ENCODE measurements around the gene PRAMEF17.
A peak's percentile ranks its signal among the peaks of the same experiment; 100 is the strongest.
"Not testable (repeated sequence)": the region's sequence is repeated elsewhere in the genome, so short reads cannot be mapped to it uniquely, and the experiment has no call there.

PRAMEF17 gene, protein sequence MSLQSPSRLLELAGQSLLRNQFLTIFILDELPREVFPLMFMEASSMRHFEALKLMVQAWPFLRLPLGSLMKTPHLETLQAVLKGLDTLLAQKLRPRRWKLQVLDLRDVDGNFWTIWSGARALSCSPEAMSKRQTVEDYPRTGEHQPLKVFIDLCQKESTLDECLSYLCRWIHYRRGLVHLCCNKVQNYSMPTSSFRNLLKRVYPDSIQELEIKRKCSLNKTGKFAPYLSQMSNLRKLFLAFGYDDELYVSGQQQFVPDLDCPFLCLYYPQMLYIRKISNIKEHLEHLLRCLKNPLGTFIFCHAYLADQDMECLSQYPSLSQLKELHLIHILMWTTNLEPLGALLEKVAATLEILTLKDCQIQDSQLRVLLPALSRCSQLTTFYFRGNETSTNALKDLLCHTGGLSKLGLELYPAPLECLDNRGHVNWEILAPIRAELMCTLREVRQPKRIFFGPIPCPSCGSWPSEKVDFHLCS
- long read RNA-seq, result 0 reads

DNA sequence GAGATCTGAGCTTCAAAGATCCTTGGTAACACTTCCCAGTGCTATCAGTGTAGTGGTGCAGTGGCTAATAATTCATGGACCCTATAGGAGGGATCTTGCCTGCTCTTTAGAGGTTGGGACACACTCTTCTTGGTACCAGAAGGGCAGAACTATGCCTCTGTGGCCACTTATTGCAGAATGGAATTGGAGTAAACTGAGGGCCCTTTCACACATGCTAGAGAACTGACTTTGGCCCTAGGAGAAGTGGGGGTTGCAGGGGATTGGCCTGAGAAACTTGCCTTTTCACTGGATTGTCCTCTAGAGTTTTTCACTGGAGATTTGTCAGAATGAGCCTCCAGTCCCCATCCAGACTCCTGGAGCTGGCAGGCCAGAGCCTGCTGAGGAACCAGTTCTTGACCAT lies at the start of gene PRAMEF17:
Gene PRAMEF17, plus strand, starts transcription at position 301 of the 400 bp plus-strand sequence. Its CDS starts 26 bp downstream, at position 327.
- H3K27me3 ChIP-seq (ENCODE audit: insufficient read depth, poor library complexity, severe bottlenecking); DNase-seq (ENCODE audit: low read depth in 1 of 2, low spot score in 1 of 2); H3K4me3 ChIP-seq (replicated peaks; ENCODE audit: insufficient read depth, low read length); H3K27ac ChIP-seq (replicated peaks): not testable (repeated sequence)

DNA sequence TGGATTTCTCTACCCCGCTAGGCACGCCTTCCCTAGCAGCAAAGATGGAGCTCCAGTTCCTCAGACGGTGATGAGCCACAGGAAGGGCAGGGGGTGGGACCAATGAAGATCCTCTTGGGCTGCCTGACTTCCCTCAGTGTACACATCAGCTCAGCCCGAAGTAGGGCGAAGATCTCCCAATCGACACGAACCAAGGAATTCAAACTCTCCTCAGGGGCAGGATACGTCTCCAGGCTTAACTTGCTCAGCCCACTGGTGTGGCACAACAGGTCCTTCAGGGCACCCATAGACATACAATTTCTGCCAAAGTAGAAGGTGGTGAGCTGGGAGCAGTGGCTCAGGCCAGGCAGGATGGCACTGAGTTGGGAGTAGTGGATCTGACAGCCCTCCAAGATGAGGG lies 46.9 kb upstream of the PRAMEF17 start:
- H3K27ac ChIP-seq (replicated peaks); H3K27me3 ChIP-seq (ENCODE audit: insufficient read depth, poor library complexity, severe bottlenecking); H3K4me3 ChIP-seq (replicated peaks; ENCODE audit: insufficient read depth, low read length); DNase-seq (ENCODE audit: low read depth in 1 of 2, low spot score in 1 of 2): not testable (repeated sequence)

DNA sequence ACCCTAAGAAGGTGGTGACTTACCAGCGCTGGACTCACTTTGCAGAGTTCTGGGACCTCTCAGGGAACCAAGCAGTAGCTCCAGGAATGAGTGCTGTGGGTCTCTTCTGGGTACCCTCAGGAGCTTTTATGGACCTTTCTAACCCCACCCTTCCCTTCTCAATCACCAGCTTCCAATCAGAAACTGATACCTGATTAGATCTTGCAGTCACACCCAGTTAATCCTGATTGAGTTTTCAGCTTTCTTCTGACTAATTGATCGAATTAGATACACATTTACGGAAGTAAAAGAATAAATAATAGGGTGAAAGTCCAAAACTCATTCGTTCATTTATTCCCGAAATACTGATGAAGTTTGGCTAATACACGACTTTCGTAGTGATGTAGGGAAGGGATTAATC lies 42.4 kb upstream of the PRAMEF17 start, which contains the start of gene PRAMEF14:
Gene PRAMEF14, minus strand, starts transcription at position 101 of the 400 bp plus-strand sequence. CDS start 1,820 bp downstream, outside the sequence.
- not testable (repeated sequence) for DNase-seq (ENCODE audit: low read depth in 1 of 2, low spot score in 1 of 2)

DNA sequence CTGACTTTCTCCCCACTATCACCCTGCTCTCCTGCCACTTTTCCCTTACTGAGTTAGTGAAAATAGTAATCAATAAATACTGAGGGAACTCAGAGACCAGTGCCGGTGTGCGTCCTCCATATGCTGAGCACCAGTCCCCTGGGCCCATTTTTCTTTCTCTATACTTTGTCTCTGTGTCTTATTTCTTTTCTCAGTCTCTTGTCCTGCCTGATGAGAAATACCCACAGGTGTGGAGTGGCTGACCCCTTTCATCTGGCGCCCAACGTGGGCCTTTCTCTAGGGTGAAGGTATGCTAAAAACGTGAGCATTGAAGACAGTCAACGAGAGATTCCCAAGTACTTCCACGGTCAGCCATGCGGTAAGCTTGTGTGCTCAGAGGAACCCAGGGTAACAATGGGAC lies 36.0 kb upstream of the PRAMEF17 start:
- not testable (repeated sequence) for DNase-seq (ENCODE audit: low read depth in 1 of 2, low spot score in 1 of 2); H3K27ac ChIP-seq (replicated peaks); H3K4me3 ChIP-seq (replicated peaks; ENCODE audit: insufficient read depth, low read length); H3K27me3 ChIP-seq (ENCODE audit: insufficient read depth, poor library complexity, severe bottlenecking)

More for the DNA sequence above, 42.4 kb upstream of the PRAMEF17 start, which contains the start of gene PRAMEF14:
- H3K27ac ChIP-seq (replicated peaks); H3K27me3 ChIP-seq (ENCODE audit: insufficient read depth, poor library complexity, severe bottlenecking); H3K4me3 ChIP-seq (replicated peaks; ENCODE audit: insufficient read depth, low read length): not testable (repeated sequence)

DNA sequence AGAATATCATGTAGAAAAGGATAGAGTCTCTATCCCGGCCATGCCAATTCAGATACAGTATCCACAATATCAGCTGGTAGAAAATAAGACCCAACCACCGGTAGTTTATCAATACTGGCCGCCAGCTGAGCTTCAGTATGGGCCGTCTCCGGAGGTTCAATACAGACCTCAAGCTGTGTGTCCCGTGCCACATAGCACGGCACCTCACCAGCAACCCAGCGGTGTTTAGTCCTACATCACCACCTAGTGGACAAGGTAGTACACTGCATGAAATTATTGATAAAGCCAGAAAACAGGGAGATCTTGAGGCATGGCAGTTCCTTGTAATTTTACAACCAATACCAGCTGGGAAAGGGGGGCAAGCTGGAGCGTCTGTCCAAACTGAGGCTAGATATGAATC lies 35.0 kb upstream of the PRAMEF17 start:
- H3K4me3 ChIP-seq (replicated peaks; ENCODE audit: insufficient read depth, low read length); H3K27ac ChIP-seq (replicated peaks); DNase-seq (ENCODE audit: low read depth in 1 of 2, low spot score in 1 of 2); H3K27me3 ChIP-seq (ENCODE audit: insufficient read depth, poor library complexity, severe bottlenecking): not testable (repeated sequence)

DNA sequence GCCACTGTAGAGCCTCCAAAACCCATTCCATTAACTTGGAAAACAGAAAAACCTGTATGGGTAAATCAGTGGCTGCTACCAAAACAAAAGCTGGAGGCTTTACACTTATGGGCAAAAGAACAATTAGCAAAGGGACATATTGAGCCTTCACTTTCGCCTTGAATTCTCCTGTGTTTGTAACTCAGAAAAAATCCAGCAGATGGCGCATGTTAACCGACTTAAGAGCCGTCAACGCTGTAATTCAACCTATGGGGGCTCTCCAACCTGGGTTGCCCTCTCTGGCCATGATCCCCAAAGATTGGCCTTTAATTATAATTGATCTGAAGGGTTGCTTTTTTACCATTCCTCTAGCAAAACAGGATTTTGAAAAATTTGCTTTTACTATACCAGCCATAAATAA lies 32.7 kb upstream of the PRAMEF17 start:
- H3K4me3 ChIP-seq (replicated peaks; ENCODE audit: insufficient read depth, low read length); H3K27ac ChIP-seq (replicated peaks); H3K27me3 ChIP-seq (ENCODE audit: insufficient read depth, poor library complexity, severe bottlenecking): not testable (repeated sequence)
- TF ChIP-seq, protein P1, sequence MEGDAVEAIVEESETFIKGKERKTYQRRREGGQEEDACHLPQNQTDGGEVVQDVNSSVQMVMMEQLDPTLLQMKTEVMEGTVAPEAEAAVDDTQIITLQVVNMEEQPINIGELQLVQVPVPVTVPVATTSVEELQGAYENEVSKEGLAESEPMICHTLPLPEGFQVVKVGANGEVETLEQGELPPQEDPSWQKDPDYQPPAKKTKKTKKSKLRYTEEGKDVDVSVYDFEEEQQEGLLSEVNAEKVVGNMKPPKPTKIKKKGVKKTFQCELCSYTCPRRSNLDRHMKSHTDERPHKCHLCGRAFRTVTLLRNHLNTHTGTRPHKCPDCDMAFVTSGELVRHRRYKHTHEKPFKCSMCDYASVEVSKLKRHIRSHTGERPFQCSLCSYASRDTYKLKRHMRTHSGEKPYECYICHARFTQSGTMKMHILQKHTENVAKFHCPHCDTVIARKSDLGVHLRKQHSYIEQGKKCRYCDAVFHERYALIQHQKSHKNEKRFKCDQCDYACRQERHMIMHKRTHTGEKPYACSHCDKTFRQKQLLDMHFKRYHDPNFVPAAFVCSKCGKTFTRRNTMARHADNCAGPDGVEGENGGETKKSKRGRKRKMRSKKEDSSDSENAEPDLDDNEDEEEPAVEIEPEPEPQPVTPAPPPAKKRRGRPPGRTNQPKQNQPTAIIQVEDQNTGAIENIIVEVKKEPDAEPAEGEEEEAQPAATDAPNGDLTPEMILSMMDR (IDR thresholded peaks at IDR 0.05; ENCODE audit: insufficient read depth, low read length), result peak; percentile 4
- peak in 1 of 2 experiments; percentile 23 for DNase-seq (ENCODE audit: low read depth in 1 of 2, low spot score in 1 of 2)

DNA sequence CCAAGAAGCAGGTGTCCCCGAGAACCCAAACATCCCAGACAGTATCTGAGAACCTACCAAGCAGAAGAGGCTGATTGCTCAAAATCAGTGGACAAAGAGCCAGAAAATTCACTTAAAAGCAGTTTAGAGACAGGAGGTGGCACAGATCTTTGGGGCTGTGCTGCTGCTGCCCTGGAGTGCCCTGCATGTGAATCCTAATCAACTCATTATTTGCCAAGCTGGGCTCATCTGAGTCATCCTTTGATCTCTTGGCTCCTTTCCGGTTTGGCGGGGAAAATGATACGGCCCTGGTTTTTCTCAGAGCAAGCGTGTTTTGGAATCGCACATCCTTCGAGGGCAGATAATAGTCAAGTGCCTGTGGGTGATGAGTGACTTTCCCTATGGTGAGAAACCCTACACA lies 27.1 kb upstream of the PRAMEF17 start:
- not testable (repeated sequence) for H3K27me3 ChIP-seq (ENCODE audit: insufficient read depth, poor library complexity, severe bottlenecking); DNase-seq (ENCODE audit: low read depth in 1 of 2, low spot score in 1 of 2)

DNA sequence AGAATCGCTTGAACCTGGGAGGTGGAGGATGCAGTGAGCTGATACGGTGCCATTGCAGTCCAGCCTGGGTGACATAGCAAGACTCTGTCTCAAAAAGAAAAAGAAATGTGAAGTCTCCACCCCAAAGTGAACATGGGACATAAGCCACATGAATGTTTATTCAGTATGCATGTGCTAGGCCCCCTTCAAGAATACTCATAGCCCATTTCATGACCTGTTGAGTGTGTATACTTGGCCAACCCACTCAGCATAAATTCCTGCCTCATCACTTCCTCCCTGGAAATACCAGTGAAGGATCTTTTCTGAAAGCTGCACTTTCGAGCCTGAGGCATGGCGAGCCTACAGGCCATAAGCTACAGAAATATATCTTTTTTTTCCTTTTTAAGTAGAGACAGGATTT lies 24.5 kb upstream of the PRAMEF17 start:
- H3K27ac ChIP-seq (replicated peaks); H3K4me3 ChIP-seq (replicated peaks; ENCODE audit: insufficient read depth, low read length); DNase-seq (ENCODE audit: low read depth in 1 of 2, low spot score in 1 of 2); H3K27me3 ChIP-seq (ENCODE audit: insufficient read depth, poor library complexity, severe bottlenecking): not testable (repeated sequence)

More for the DNA sequence above, 27.1 kb upstream of the PRAMEF17 start:
- not testable (repeated sequence) for H3K27ac ChIP-seq (replicated peaks); H3K4me3 ChIP-seq (replicated peaks; ENCODE audit: insufficient read depth, low read length)

DNA sequence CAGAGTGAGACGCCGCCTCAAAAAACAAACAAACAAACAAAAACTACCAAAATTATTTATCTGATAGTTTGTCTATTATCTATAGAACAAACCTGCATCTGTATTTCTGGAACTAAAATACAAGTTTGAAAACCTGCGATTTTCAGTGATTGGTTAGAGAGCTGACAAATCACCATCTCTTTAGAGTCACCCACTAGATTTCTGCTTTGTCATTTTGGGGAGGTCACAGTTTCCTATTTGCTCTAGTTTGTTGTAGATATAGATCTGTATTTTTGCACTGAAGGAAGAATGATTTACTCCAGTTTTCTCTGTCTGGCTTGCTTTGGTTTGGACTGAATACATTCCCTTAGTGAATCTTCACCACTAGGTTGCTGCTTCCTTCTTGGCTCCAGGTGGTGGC lies 22.9 kb upstream of the PRAMEF17 start:
- not testable (repeated sequence) for H3K27ac ChIP-seq (replicated peaks); DNase-seq (ENCODE audit: low read depth in 1 of 2, low spot score in 1 of 2); H3K4me3 ChIP-seq (replicated peaks; ENCODE audit: insufficient read depth, low read length); H3K27me3 ChIP-seq (ENCODE audit: insufficient read depth, poor library complexity, severe bottlenecking)

DNA sequence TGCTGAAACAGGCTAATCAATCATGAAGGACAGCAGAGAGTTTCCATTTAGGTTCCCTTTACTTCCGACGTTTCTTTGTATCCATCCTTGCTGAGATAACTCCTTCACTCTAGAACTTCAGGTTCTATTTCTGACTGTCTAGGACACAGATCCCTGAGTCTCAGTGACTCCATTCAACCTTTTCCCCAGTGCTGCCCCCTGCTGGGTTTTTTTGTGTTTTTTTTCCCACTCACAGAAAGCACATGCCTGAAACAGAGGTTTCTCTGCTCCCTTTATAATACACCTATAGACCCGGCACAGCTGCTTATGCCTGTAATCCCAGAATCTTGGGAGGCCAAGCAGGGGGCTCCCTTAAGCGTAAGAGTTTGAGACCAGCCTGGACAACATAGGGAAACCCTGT lies 20.9 kb upstream of the PRAMEF17 start:
- not testable (repeated sequence) for H3K27me3 ChIP-seq (ENCODE audit: insufficient read depth, poor library complexity, severe bottlenecking); H3K27ac ChIP-seq (replicated peaks); H3K4me3 ChIP-seq (replicated peaks; ENCODE audit: insufficient read depth, low read length)
- peak in 1 of 2 experiments; percentile 7 for DNase-seq (ENCODE audit: low read depth in 1 of 2, low spot score in 1 of 2)

DNA sequence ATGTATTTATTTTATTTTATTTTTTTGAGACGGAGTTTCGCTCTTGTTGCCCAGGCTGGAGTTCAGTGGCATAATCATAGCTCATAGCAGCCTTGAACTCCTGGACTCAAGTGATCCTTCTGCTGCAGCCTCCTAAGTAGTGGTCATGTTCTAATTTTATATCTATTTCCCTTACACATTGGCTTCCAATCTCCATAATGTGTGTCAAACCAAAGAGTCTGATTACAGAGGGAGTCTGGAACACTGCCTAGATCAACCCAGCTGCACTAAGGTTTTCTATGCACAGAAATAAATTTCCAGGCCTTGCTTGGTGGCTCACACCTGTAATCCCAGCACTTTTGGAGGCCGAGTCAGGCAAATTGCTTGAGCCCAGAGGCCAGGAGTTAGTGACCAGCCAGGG lies 10.4 kb upstream of the PRAMEF17 start:
- H3K27ac ChIP-seq (replicated peaks); DNase-seq (ENCODE audit: low read depth in 1 of 2, low spot score in 1 of 2); H3K27me3 ChIP-seq (ENCODE audit: insufficient read depth, poor library complexity, severe bottlenecking); H3K4me3 ChIP-seq (replicated peaks; ENCODE audit: insufficient read depth, low read length): not testable (repeated sequence)

DNA sequence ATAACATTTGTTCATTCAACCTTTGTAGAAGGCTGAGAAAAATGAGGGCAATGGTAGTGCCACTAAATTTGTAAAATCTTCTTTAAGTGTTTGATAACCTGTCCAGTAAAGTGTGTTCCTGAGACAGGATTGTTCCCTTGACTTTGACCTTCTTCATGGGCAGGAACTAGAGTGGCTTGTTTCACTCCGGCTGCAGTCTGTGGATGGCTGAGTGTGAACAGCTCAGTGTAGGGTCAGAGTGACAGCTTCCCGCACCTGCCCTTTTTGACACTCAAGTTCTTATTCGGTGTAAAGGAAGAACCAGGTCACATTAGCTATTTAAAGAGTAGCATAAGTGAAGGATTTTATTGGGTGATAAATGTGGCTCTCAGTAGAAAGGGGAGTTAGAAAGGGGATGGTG lies 9.1 kb upstream of the PRAMEF17 start:
- not testable (repeated sequence) for H3K4me3 ChIP-seq (replicated peaks; ENCODE audit: insufficient read depth, low read length); DNase-seq (ENCODE audit: low read depth in 1 of 2, low spot score in 1 of 2); H3K27me3 ChIP-seq (ENCODE audit: insufficient read depth, poor library complexity, severe bottlenecking); H3K27ac ChIP-seq (replicated peaks)

DNA sequence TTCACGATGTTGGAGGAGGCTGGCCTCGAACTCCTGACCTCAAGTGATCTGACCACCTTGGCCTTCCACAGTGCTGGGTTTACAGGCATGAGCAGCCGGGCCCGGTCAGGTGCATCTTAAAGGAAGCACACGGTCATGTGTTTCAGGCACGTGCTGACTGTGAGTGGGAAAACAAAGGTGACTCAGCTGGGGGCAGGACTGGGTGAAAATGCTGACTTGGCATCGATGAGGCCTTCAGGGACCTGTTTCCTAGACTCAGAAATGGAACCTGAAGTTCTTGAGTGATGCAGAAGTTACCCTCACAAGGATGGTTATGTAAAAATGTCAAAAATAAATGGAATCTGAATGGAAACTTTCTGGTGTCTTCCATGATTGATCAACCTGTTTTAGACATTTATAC lies 3.6 kb downstream of the PRAMEF17 start:
- DNase-seq (ENCODE audit: low read depth in 1 of 2, low spot score in 1 of 2); H3K27me3 ChIP-seq (ENCODE audit: insufficient read depth, poor library complexity, severe bottlenecking); H3K27ac ChIP-seq (replicated peaks); H3K4me3 ChIP-seq (replicated peaks; ENCODE audit: insufficient read depth, low read length): not testable (repeated sequence)

DNA sequence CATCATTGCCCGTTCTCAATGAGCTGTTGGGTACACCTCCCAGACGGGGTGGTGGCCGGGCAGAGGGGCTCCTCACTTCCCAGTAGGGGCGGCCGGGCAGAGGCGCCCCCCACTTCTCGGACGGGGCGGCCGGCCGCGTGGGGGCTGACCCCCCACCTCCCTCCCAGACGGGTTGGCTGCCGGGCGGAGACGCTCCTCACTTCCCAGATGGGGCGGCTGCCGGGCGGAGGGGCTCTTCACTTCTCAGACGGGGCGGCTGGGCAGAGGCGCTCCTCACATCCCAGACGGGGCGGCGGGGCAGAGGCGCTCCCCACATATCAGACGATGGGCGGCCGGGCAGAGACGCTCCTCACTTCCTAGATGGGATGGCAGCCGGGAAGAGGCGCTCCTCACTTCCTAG lies 5.3 kb downstream of the PRAMEF17 start:
- H3K4me3 ChIP-seq (replicated peaks; ENCODE audit: insufficient read depth, low read length); H3K27ac ChIP-seq (replicated peaks); H3K27me3 ChIP-seq (ENCODE audit: insufficient read depth, poor library complexity, severe bottlenecking); DNase-seq (ENCODE audit: low read depth in 1 of 2, low spot score in 1 of 2): not testable (repeated sequence)

Data from HL-60 (cell line).